Measurements from ENCODE around the gene SLC26A3.

DNA sequence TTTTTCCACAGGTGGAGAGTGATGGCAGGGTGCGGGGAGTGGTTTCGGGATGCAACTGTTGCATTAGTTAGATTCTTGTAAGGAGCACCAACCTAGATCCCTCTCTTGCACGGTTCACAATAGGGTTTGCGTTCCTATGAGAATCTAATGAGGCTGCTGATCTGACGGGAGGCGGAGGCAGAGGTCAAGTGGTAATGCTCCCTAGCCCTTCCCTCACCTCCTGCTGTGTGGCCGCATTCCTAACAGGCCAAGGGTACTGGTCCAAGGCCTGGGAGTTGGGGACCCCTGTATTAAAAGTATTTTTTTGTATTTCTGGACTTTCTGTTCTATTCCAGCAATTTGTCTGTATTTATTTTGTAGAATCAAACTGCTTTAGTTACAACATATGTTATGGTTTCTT is 51.9 kb downstream of the SLC26A3 start:
- TF ChIP-seq FOXK2 (IDR thresholded peaks at IDR 0.05), result no peak
- no peak for TF ChIP-seq FOXA1 (IDR thresholded peaks at IDR 0.05)
- TF ChIP-seq HDGF (IDR thresholded peaks at IDR 0.05; ENCODE audit: borderline replicate concordance), result no peak
- TF ChIP-seq TARDBP (IDR thresholded peaks at IDR 0.05), result no peak
- TF ChIP-seq, protein P1, sequence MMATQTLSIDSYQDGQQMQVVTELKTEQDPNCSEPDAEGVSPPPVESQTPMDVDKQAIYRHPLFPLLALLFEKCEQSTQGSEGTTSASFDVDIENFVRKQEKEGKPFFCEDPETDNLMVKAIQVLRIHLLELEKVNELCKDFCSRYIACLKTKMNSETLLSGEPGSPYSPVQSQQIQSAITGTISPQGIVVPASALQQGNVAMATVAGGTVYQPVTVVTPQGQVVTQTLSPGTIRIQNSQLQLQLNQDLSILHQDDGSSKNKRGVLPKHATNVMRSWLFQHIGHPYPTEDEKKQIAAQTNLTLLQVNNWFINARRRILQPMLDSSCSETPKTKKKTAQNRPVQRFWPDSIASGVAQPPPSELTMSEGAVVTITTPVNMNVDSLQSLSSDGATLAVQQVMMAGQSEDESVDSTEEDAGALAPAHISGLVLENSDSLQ (IDR thresholded peaks at IDR 0.05), result no peak
- no peak for TF ChIP-seq BHLHE40 (IDR thresholded peaks at IDR 0.05; ENCODE audit: borderline replicate concordance)
- TF ChIP-seq SP1 (IDR thresholded peaks at IDR 0.05), result no peak
- TF ChIP-seq NFRKB (IDR thresholded peaks at IDR 0.05), result no peak
- TF ChIP-seq SUZ12 (IDR thresholded peaks at IDR 0.05), result no peak
- TF ChIP-seq ELF4 (IDR thresholded peaks at IDR 0.05), result no peak
- no peak for TF ChIP-seq L3MBTL2 (conservative IDR thresholded peaks at IDR 0.05)
- TF ChIP-seq ZNF384 (IDR thresholded peaks at IDR 0.05), result no peak
